Esophagus muscularis mucosa (tissue), 3 donors: Measurements from ENCODE around the gene MNAT1.

Experiments
- CTCF ChIP-seq, 3 experiments: fragments of 200-600 bp in 2 of 3; fragments of 450-650 bp in 1 of 3; sonication (generic) in 2 of 3; IDR thresholded peaks; one replicate each; pipeline ENCODE4 v1.5.1; 2017 to 2019; ENCODE audit warnings: antibody characterized with exemption in 3 of 3, mild to moderate bottlenecking in 2 of 3, moderate library complexity in 1 of 3
- POLR2A ChIP-seq: fragments of 450-650 bp; IDR thresholded peaks from one replicate; pipeline ENCODE4 v1.6.1; 2017; ENCODE audit warnings: antibody characterized with exemption, moderate library complexity, mild to moderate bottlenecking, low read depth
- POLR2AphosphoS5 ChIP-seq, 2 donors: sonication (generic); formaldehyde crosslinking; IDR thresholded peaks; one replicate each; pipeline ENCODE4 v1.6.1; 2017; ENCODE audit warnings: antibody characterized with exemption in 2 of 2

GRCh38 chr14:60744566-60744965 lies 10.0 kb downstream of the MNAT1 start:
- no peak for TF ChIP-seq CTCF (IDR thresholded peaks at IDR 0.05)
- no peak for TF ChIP-seq POLR2A
- no peak for TF ChIP-seq POLR2AphosphoS5 (IDR thresholded peaks at IDR 0.05)
